HepG2 (cell line): ENCODE measurements around the gene SRRM3. TPM values are rescaled to one million over a fixed set of nuclear protein-coding genes. Genes with fewer than 3 reads are reported as not detected.
A peak's percentile ranks its signal among the peaks of the same experiment; 100 is the strongest.

ENCODE experiments used
- BCL3 ChIP-seq: sonication (generic); formaldehyde crosslinking; IDR thresholded peaks from 2 replicates; pipeline ENCODE4 v1.5.1; 2020; ENCODE audit warnings: mild to moderate bottlenecking, missing genetic modification reagents, moderate library complexity
- ERF ChIP-seq: IDR thresholded peaks from 2 replicates; pipeline ENCODE4 v1.6.1; 2018; ENCODE audit warnings: missing biosample characterization, missing genetic modification reagents
- GPN1 ChIP-seq: sonication (generic); formaldehyde crosslinking; IDR thresholded peaks from 2 replicates; pipeline ENCODE4 v1.5.1; 2020; ENCODE audit warnings: missing genetic modification reagents, borderline replicate concordance
- HIC2 ChIP-seq: sonication (generic); formaldehyde crosslinking; IDR thresholded peaks from 2 replicates; pipeline ENCODE4 v1.9.0; 2022; ENCODE audit warnings: low read depth, missing genetic modification reagents
- MAZ ChIP-seq, 2 experiments: sonication (generic) in 1 of 2; formaldehyde crosslinking in 1 of 2; IDR thresholded peaks; 2 replicates each; pipeline versions ENCODE4 v1.5.0 to v1.6.1; 2012 to 2020; ENCODE audit warnings: low read depth in 2 of 2, mild to moderate bottlenecking in 2 of 2, borderline replicate concordance in 1 of 2, improper control_type of control experiment in 1 of 2, low read length in 1 of 2, missing genetic modification reagents in 1 of 2, moderate library complexity in 1 of 2
- PHF8 ChIP-seq: sonication (generic); formaldehyde crosslinking; IDR thresholded peaks from 2 replicates; pipeline ENCODE4 v1.5.0; 2020; ENCODE audit warnings: missing genetic modification reagents
- PLSCR1 ChIP-seq: sonication (generic); formaldehyde crosslinking; IDR thresholded peaks from 2 replicates; pipeline ENCODE4 v1.5.0; 2020; ENCODE audit warnings: missing genetic modification reagents, mild to moderate bottlenecking, borderline replicate concordance
- RBM22 ChIP-seq: fragments of 200-400 bp; formaldehyde crosslinking; optimal IDR thresholded peaks from 2 replicates; pipeline ENCODE3; 2017; ENCODE audit warnings: mild to moderate bottlenecking, low read length, moderate library complexity
- SIN3A ChIP-seq: IDR thresholded peaks from 2 replicates; pipeline ENCODE4 v1.6.1; 2011; ENCODE audit warnings: low read depth, mild to moderate bottlenecking, control low read depth, low read length, borderline replicate concordance
- TIGD3 ChIP-seq: sonication (generic); formaldehyde crosslinking; IDR thresholded peaks from 2 replicates; pipeline ENCODE4 v1.5.1; 2020; ENCODE audit warnings: mild to moderate bottlenecking, missing genetic modification reagents, borderline replicate concordance
- ZNF142 ChIP-seq: sonication (generic); formaldehyde crosslinking; IDR thresholded peaks from 2 replicates; pipeline ENCODE4 v1.4.0; 2020; ENCODE audit warnings: missing genetic modification reagents
- ZNF512 ChIP-seq: sonication (generic); formaldehyde crosslinking; IDR thresholded peaks from 2 replicates; pipeline ENCODE4 v1.4.0; 2020; ENCODE audit warnings: mild to moderate bottlenecking, missing genetic modification reagents
- polyA plus RNA-seq, 8 experiments: library from polyadenylated mRNA; depleted of rRNA in 3 of 8; stranded (reverse) in 7 of 8; unstranded in 1 of 8; fragments of >200 nt; fragmentation: Illumina TruSeq in 4 of 8; extraction: Trizol in 4 of 8; gene quantifications; 2 replicates each; pipeline versions ENCODE4 v1.2.1 to v1.2.3, GENCODE V29; 2011 to 2016; ENCODE audit warnings: low read depth in 4 of 8, missing spikeins in 1 of 8, mixed read lengths in 1 of 8; ENCODE audit not compliant: insufficient read depth in 1 of 8
- total RNA-seq, 5 experiments: library from RNA; depleted of rRNA; stranded (reverse); fragments of >200 nt; fragmentation: Illumina TruSeq; extraction: Trizol; gene quantifications; 2 replicates each; pipeline ENCODE4 v1.2.3, GENCODE V29; 2016; ENCODE audit warnings: low read depth in 1 of 5

Gene SRRM3
- total and polyA plus RNA-seq, 2 of the 13 experiments (the other 11 are each of a cell fraction or from before 2014, with no cell fraction given), result 0.13 to 0.54 TPM

GRCh38 chr7:76318488-76319353, 117.0 kb downstream of the SRRM3 start (continued):
- TF ChIP-seq ZNF142 (CRISPR knock-in tag) (no peak), PHF8 (CRISPR knock-in tag) (peak; percentile 15), BCL3 (CRISPR knock-in tag) (no peak), RBM22 (no peak), ERF (CRISPR knock-in tag) (no peak), PLSCR1 (CRISPR knock-in tag) (no peak), TIGD3 (CRISPR knock-in tag) (no peak), HIC2 (CRISPR knock-in tag) (peak; percentile 65; the same call in 1 of the 2 replicates), SIN3A (no peak), MAZ (IDR thresholded peaks at IDR 0.05; ENCODE audit: borderline replicate concordance, low read depth, low read length) (0 out of 2 replicates have a peak, but pooled peaks have one; percentile 15), MAZ (CRISPR knock-in tag; IDR thresholded peaks at IDR 0.05; ENCODE audit: low read depth) (no peak; the same call in 1 of the 2 replicates), ZNF512 (CRISPR knock-in tag) (no peak), GPN1 (CRISPR knock-in tag) (0 out of 2 replicates have a peak, but pooled peaks have one; percentile 0)
